K562 (cell line): ENCODE results near the gene ARMH1. TPM values are rescaled to one million over a fixed set of nuclear protein-coding genes. Genes with fewer than 3 reads are reported as not detected.
A peak's percentile ranks its signal among the peaks of the same experiment; 100 is the strongest.

ENCODE experiments used
- BCOR ChIP-seq: fragments of 450-650 bp; IDR thresholded peaks from 2 replicates; pipeline ENCODE4 v1.6.1; 2016
- CGGBP1 ChIP-seq: fragments of 250-450 bp; sonication (Bioruptor Pico); IDR thresholded peaks from 2 replicates; pipeline ENCODE4 v1.9.0; 2021; ENCODE audit warnings: mild to moderate bottlenecking
- CHD1 ChIP-seq: fragments of 200-600 bp; sonication (generic); IDR thresholded peaks from one replicate; pipeline ENCODE4 v1.6.1; 2012; ENCODE audit warnings: mild to moderate bottlenecking, moderate library complexity, low read length, inconsistent platforms
- CREM ChIP-seq: IDR thresholded peaks from 2 replicates; pipeline ENCODE4 v1.6.1; 2014; ENCODE audit warnings: antibody characterized with exemption, low read depth
- GABPB1 ChIP-seq: sonication (generic); formaldehyde crosslinking; IDR thresholded peaks from 2 replicates; pipeline ENCODE4 v1.8.0; 2022; ENCODE audit warnings: mild to moderate bottlenecking, missing genetic modification reagents
- GTF3C2 ChIP-seq: IDR thresholded peaks from 3 replicates; pipeline ENCODE4 v1.6.1; 2011; ENCODE audit warnings: borderline replicate concordance, mild to moderate bottlenecking, moderate library complexity; ENCODE audit not compliant: insufficient read length; ENCODE audit errors: extremely low read depth
- HINFP ChIP-seq: fragments of 450-650 bp; conservative IDR thresholded peaks from 2 replicates; pipeline ENCODE4 v1.6.1; 2016; ENCODE audit warnings: missing genetic modification characterization, low read depth, mild to moderate bottlenecking, control low read depth, missing compliant biosample characterization
- HIVEP1 ChIP-seq: fragments of 250-450 bp; sonication (Bioruptor Pico); IDR thresholded peaks from 2 replicates; pipeline ENCODE4 v1.4.0; 2020; ENCODE audit warnings: mild to moderate bottlenecking
- HMBOX1 ChIP-seq: sonication (generic); IDR thresholded peaks from 2 replicates; pipeline ENCODE4 v1.6.1; 2016
- L3MBTL2 ChIP-seq: fragments of 450-650 bp; IDR thresholded peaks from 2 replicates; pipeline ENCODE4 v1.6.1; 2016; ENCODE audit warnings: mild to moderate bottlenecking, moderate library complexity
- MYNN ChIP-seq, 2 experiments: sonication (generic); formaldehyde crosslinking in 1 of 2; IDR thresholded peaks; 2 replicates each; pipeline versions ENCODE4 v1.5.0 to v1.6.1; 2016 to 2020; ENCODE audit warnings: antibody characterized with exemption in 1 of 2, missing genetic modification reagents in 1 of 2
- NFATC3 ChIP-seq: fragments of 450-650 bp; IDR thresholded peaks from 2 replicates; pipeline ENCODE4 v1.6.1; 2017; ENCODE audit warnings: mild to moderate bottlenecking
- NONO ChIP-seq, 2 experiments: fragments of 200-400 bp in 1 of 2; fragments of 450-650 bp in 1 of 2; formaldehyde crosslinking in 1 of 2; IDR thresholded peaks; 2 replicates each; pipeline ENCODE4 v1.6.1; 2017; ENCODE audit warnings: low read depth in 2 of 2, mild to moderate bottlenecking in 2 of 2, moderate library complexity in 2 of 2, low read length in 1 of 2
- POU5F1 ChIP-seq: fragments of 150-350 bp; IDR thresholded peaks from 2 replicates; pipeline ENCODE4 v1.6.1; 2014; ENCODE audit warnings: borderline replicate concordance, low read length, low read depth, mild to moderate bottlenecking; ENCODE audit not compliant: partially characterized antibody
- SREBF2 ChIP-seq: sonication (generic); formaldehyde crosslinking; IDR thresholded peaks from 2 replicates; pipeline ENCODE4 v1.4.0; 2020; ENCODE audit warnings: mild to moderate bottlenecking, missing genetic modification reagents
- THAP7 ChIP-seq: fragments of 250-450 bp; sonication (Bioruptor Pico); IDR thresholded peaks from 2 replicates; pipeline ENCODE4 v1.5.0; 2021
- ZKSCAN8 ChIP-seq: fragments of 200-800 bp; sonication (Bioruptor generic); IDR thresholded peaks from 2 replicates; pipeline ENCODE4 v1.6.1; 2016; ENCODE audit warnings: missing genetic modification characterization, missing compliant biosample characterization
- ZNF282 ChIP-seq: sonication (generic); formaldehyde crosslinking; IDR thresholded peaks from 2 replicates; pipeline ENCODE4 v1.8.1; 2023; ENCODE audit warnings: missing genetic modification reagents
- ZNF408 ChIP-seq: fragments of 250-450 bp; sonication (Bioruptor Pico); IDR thresholded peaks from 2 replicates; pipeline ENCODE4 v1.4.0; 2020; ENCODE audit warnings: low read depth, mild to moderate bottlenecking, moderate library complexity
- ZNF785 ChIP-seq: fragments of 250-450 bp; sonication (Bioruptor Pico); IDR thresholded peaks from 2 replicates; pipeline ENCODE4 v1.4.0; 2020; ENCODE audit warnings: mild to moderate bottlenecking
- polyA plus RNA-seq, 8 experiments: library from polyadenylated mRNA; depleted of rRNA in 4 of 8; stranded (reverse) in 5 of 8; unstranded in 3 of 8; fragments of >200 nt; fragmentation: Nextera tagmentation in 2 of 8; fragmentation: Illumina TruSeq in 1 of 8; extraction: Ambion mirVana in 2 of 8; extraction: Trizol in 1 of 8; gene quantifications; 2 replicates each; pipeline versions ENCODE4 v1.2.1 to v1.2.3, GENCODE V29; 2011 to 2014; ENCODE audit warnings: inconsistent platforms in 1 of 8, missing spikeins in 1 of 8
- total RNA-seq, 7 experiments: library from RNA; depleted of rRNA in 6 of 7; stranded (reverse); fragments of >200 nt in 6 of 7; fragmentation: Illumina TruSeq in 2 of 7; extraction: Trizol in 2 of 7; gene quantifications; 2 replicates each; pipeline versions ENCODE4 v1.2.1 to v1.2.3, GENCODE V29; 2011 to 2021; ENCODE audit warnings: low replicate concordance in 1 of 7

Gene ARMH1
- total and polyA plus RNA-seq, 9 of the 15 experiments (the other 6 are each of a cell fraction or from before 2014, with no cell fraction given), result 0.41 TPM; not detected in 8

- TF ChIP-seq NONO (IDR thresholded peaks at IDR 0.05; ENCODE audit: low read depth in 2 of 2, low read length in 1 of 2) (peak; percentile 83 to 92; a peak in 3 of 4 replicates), ZKSCAN8 (CRISPR knock-in tag) (peak; percentile 94), CGGBP1 (CRISPR knock-in tag) (peak; percentile 100), ZNF408 (CRISPR knock-in tag) (no peak), THAP7 (CRISPR knock-in tag) (peak; percentile 96), BCOR (0 out of 2 replicates have a peak, but pooled peaks have one; percentile 83), GTF3C2 (peak; percentile 31), POU5F1 (no peak), SREBF2 (CRISPR knock-in tag) (0 out of 2 replicates have a peak, but pooled peaks have one; percentile 25), NFATC3 (peak; percentile 92), HMBOX1 (peak; percentile 95), CHD1 (no peak), ZNF282 (CRISPR knock-in tag) (no peak), HINFP (peak; percentile 62; the same call in 1 of the 2 replicates), ZNF785 (CRISPR knock-in tag) (no peak), CREM (peak; percentile 66; the same call in 1 of the 2 replicates), HIVEP1 (no peak; the same call in none of the 2 replicates), L3MBTL2 (peak; percentile 100), GABPB1 (CRISPR knock-in tag) (peak; percentile 62), MYNN (IDR thresholded peaks at IDR 0.05) (peak; percentile 82), MYNN (CRISPR knock-in tag; IDR thresholded peaks at IDR 0.05) (no peak)
These were observed 56.4 kb downstream of the ARMH1 start, which contains the start of gene RNU5D-1 (continued) for GRCh38 chr1:44730741-44731512.
